ENCODE data around the gene GARS1. TPM values are rescaled to one million over a fixed set of nuclear protein-coding genes. Genes with fewer than 3 reads are reported as not detected.
A peak's percentile ranks its signal among the peaks of the same experiment; 100 is the strongest.

The GARS1 gene
- total RNA-seq, 3 donors from 2014 or later (not counting 1 experiment from before 2014, with no cell fraction given): 80.2 to 107 (median 92.4) TPM

GRCh38 chr7:30595436-30596013 lies 847 bp downstream of the GARS1 start:
- no peak for DNase-seq
- Histone ChIP-seq H3K27me3 (ENCODE audit: control insufficient read depth, insufficient read depth, low read length) (no peaks in the 10 kb centered on the region), H3K9me3 (ENCODE audit: control insufficient read depth, insufficient read depth, low read length) (no peaks in the 10 kb centered on the region), H3K27ac (ENCODE audit: low read length) (peak overlapping the region; percentile 85), H3K36me3 (ENCODE audit: control insufficient read depth, insufficient read depth, low read length) (peaks cover 10% of the 10 kb centered on the region), H3K4me1 (ENCODE audit: control insufficient read depth, insufficient read depth, low read length) (peaks cover 18% of the 10 kb centered on the region), H3K4me3 (ENCODE audit: low read length) (peak overlapping the region; percentile 61)
- peak overlapping the region; percentile 94 to 99 for H3K27ac Mint-ChIP-seq
- H3K4me3 Mint-ChIP-seq: peak overlapping the region; percentile 96
- H3K9me3 Mint-ChIP-seq: no peaks in the 10 kb centered on the region
- H3K4me1 Mint-ChIP-seq: peaks cover 37 to 50% of the 10 kb centered on the region in 2 donors
- no peaks in the 10 kb centered on the region for H3K36me3 Mint-ChIP-seq
- WGBS (ENCODE audit: insufficient coverage): 8% methylated on average over 12 of the region's 13 CpGs
- no peaks in the 10 kb centered on the region for H3K27me3 Mint-ChIP-seq (ENCODE audit: low read depth in 2 of 2)
- TF ChIP-seq CTCF (IDR thresholded peaks at IDR 0.05): no peak
- intact Hi-C loops (cut with micrococcal nuclease): loop anchor here (2.0 kb wide), 1 partner anchor 569 kb away; the partner anchor contains the start of gene FKBP14
- ATAC-seq: no peak

- peaks cover 16% of the 10 kb centered on the region for H3K36me3 ChIP-seq (ENCODE audit: control insufficient read depth, insufficient read depth, low read length)
- ATAC-seq: no peak
- H3K27me3 ChIP-seq (ENCODE audit: control insufficient read depth, insufficient read depth, low read length): no peaks in the 10 kb centered on the region
- 58% methylated on average over 14 of the region's 14 CpGs for WGBS (ENCODE audit: insufficient coverage)
- H3K4me1 ChIP-seq (ENCODE audit: control insufficient read depth, insufficient read depth, low read length): peaks cover 18% of the 10 kb centered on the region
- no peak overlapping the region for H3K4me3 ChIP-seq (ENCODE audit: low read length)
- TF ChIP-seq CTCF (IDR thresholded peaks at IDR 0.05): no peak
- peak in 1 of 2 donors; percentile 26 for DNase-seq
- H3K27ac Mint-ChIP-seq: peak overlapping the region; percentile 94 to 99
- no peaks in the 10 kb centered on the region for H3K9me3 ChIP-seq (ENCODE audit: control insufficient read depth, insufficient read depth, low read length)
- no peak overlapping the region for H3K27ac ChIP-seq (ENCODE audit: low read length)
- peaks cover 37 to 50% of the 10 kb centered on the region in 2 donors for H3K4me1 Mint-ChIP-seq
- peak overlapping the region; percentile 96 for H3K4me3 Mint-ChIP-seq
- H3K27me3 Mint-ChIP-seq (ENCODE audit: low read depth in 2 of 2): no peaks in the 10 kb centered on the region
- no peaks in the 10 kb centered on the region for H3K9me3 Mint-ChIP-seq
- H3K36me3 Mint-ChIP-seq: no peaks in the 10 kb centered on the region
- intact Hi-C loops (cut with micrococcal nuclease): no loop called here
These were observed 1.4 kb downstream of the GARS1 start for GRCh38 chr7:30596014-30596641.

GRCh38 chr7:30596721-30597120 lies 2.0 kb downstream of the GARS1 start:
- Histone ChIP-seq H3K27me3 (ENCODE audit: control insufficient read depth, insufficient read depth, low read length) (no peaks in the 10 kb centered on the region), H3K36me3 (ENCODE audit: control insufficient read depth, insufficient read depth, low read length) (peaks cover 22% of the 10 kb centered on the region), H3K27ac (ENCODE audit: low read length) (no peak overlapping the region), H3K9me3 (ENCODE audit: control insufficient read depth, insufficient read depth, low read length) (no peaks in the 10 kb centered on the region), H3K4me1 (ENCODE audit: control insufficient read depth, insufficient read depth, low read length) (peaks cover 18% of the 10 kb centered on the region), H3K4me3 (ENCODE audit: low read length) (no peak overlapping the region)
- H3K27me3 Mint-ChIP-seq (ENCODE audit: low read depth in 2 of 2): no peaks in the 10 kb centered on the region
- ATAC-seq (no peak), DNase-seq (no peak)
- H3K4me1 Mint-ChIP-seq: peaks cover 37 to 45% of the 10 kb centered on the region in 2 donors
- peak overlapping the region; percentile 94 to 99 for H3K27ac Mint-ChIP-seq
- H3K9me3 Mint-ChIP-seq: no peaks in the 10 kb centered on the region
- peak overlapping the region; percentile 96 for H3K4me3 Mint-ChIP-seq
- intact Hi-C loops (cut with micrococcal nuclease): no loop called here
- WGBS (ENCODE audit: insufficient coverage): 94% methylated on average over 3 of the region's 3 CpGs
- no peak for TF ChIP-seq CTCF (IDR thresholded peaks at IDR 0.05)
- no peaks in the 10 kb centered on the region for H3K36me3 Mint-ChIP-seq
